ENCODE data around the gene FABP1. TPM values are rescaled to one million over a fixed set of nuclear protein-coding genes. Genes with fewer than 3 reads are reported as not detected.

The FABP1 gene
- total and polyA plus RNA-seq, 9 of the 15 experiments (the other 6 are each of a cell fraction or from before 2014, with no cell fraction given): 0.64 TPM; not detected in 8

GRCh38 chr2:88115825-88116518, 11.9 kb downstream of the FABP1 start:
- H3K9me1 ChIP-seq (ENCODE audit: control insufficient read depth, insufficient read depth, low read length): no peaks in the 10 kb centered on the region
- FAIRE-seq (no peak), DNase-seq (ENCODE audit: extremely low read depth in 1 of 4, low spot score in 3 of 4) (no peak), ATAC-seq (peak; percentile 35; the same call in 2 of the 3 replicates)
- ChIA-PET POLR2A (no interaction called here), CTCF (ENCODE audit: low intra/inter-chr PET ratio) (no interaction called here)
- H3K27ac ChIP-seq (ENCODE audit: extremely low read depth, low read depth, low read length): no peak overlapping the region
- BruUV-seq (replicated peaks): no TSS peak
- 4% methylated on average over 9 of the region's 10 CpGs for WGBS (ENCODE audit: insufficient coverage, low coverage, missing lambda C conversion rate)
- intact Hi-C loops (cut with micrococcal nuclease): no loop called here
- H3K4me3 ChIP-seq: no peak overlapping the region
- no peak overlapping the region for H2AFZ ChIP-seq (ENCODE audit: low read depth, low read length)
- H3K27me3 ChIP-seq (ENCODE audit: control insufficient read depth in 2 of 2, insufficient read depth in 2 of 2, low read length in 2 of 2): peaks cover 32 to 40% of the 10 kb centered on the region in 2 experiments
- H3K9me3 ChIP-seq (replicated peaks; ENCODE audit: control insufficient read depth, insufficient read depth, low read depth, low read length): no peaks in the 10 kb centered on the region
- no peaks in the 10 kb centered on the region for H3K4me1 ChIP-seq (replicated peaks in 1 of 2; ENCODE audit: control insufficient read depth in 2 of 2, insufficient read depth in 2 of 2, low read length in 2 of 2)
- H4K20me1 ChIP-seq (replicated peaks; ENCODE audit: control insufficient read depth, insufficient read depth, low read length): no peaks in the 10 kb centered on the region
- no peaks in the 10 kb centered on the region for H3K79me2 ChIP-seq (ENCODE audit: control insufficient read depth, insufficient read depth, low read length)
- no peak overlapping the region for H3K9ac ChIP-seq (ENCODE audit: insufficient read depth in 1 of 2, low read depth in 2 of 2, low read length in 2 of 2)
- H3K36me3 ChIP-seq (ENCODE audit: control insufficient read depth, insufficient read depth, low read length): no peaks in the 10 kb centered on the region
- TF ChIP-seq SRSF7 (optimal IDR thresholded peaks at IDR 0.05; ENCODE audit: low read depth, low read length) (no peak), ZNF316 (IDR thresholded peaks at IDR 0.05) (peak; percentile 32; the same call in 1 of the 2 replicates)
- in situ Hi-C loops (cut with MboI): no loop called here
- H3K4me2 ChIP-seq (ENCODE audit: insufficient read depth, low read length): no peak overlapping the region

GRCh38 chr2:88114889-88115288, 13.0 kb downstream of the FABP1 start:
- Histone ChIP-seq H3K9ac (ENCODE audit: insufficient read depth in 1 of 2, low read depth in 2 of 2, low read length in 2 of 2) (no peak overlapping the region), H4K20me1 (replicated peaks; ENCODE audit: control insufficient read depth, insufficient read depth, low read length) (no peaks in the 10 kb centered on the region), H3K4me3 (no peak overlapping the region), H3K36me3 (ENCODE audit: control insufficient read depth, insufficient read depth, low read length) (no peaks in the 10 kb centered on the region), H3K9me1 (ENCODE audit: control insufficient read depth, insufficient read depth, low read length) (no peaks in the 10 kb centered on the region), H3K9me3 (replicated peaks; ENCODE audit: control insufficient read depth, insufficient read depth, low read depth, low read length) (no peaks in the 10 kb centered on the region), H3K27ac (ENCODE audit: extremely low read depth, low read depth, low read length) (no peak overlapping the region), H3K4me2 (ENCODE audit: insufficient read depth, low read length) (no peak overlapping the region), H3K4me1 (replicated peaks in 1 of 2; ENCODE audit: control insufficient read depth in 2 of 2, insufficient read depth in 2 of 2, low read length in 2 of 2) (no peaks in the 10 kb centered on the region; a peak in 2 of 5 replicates), H3K79me2 (ENCODE audit: control insufficient read depth, insufficient read depth, low read length) (no peaks in the 10 kb centered on the region), H3K27me3 (ENCODE audit: control insufficient read depth in 2 of 2, insufficient read depth in 2 of 2, low read length in 2 of 2) (peaks cover 31 to 40% of the 10 kb centered on the region in 2 experiments), H2AFZ (ENCODE audit: low read depth, low read length) (no peak overlapping the region)
- FAIRE-seq (no peak), DNase-seq (ENCODE audit: extremely low read depth in 1 of 4, low spot score in 3 of 4) (no peak), ATAC-seq (no peak)
- ChIA-PET POLR2A (no interaction called here), CTCF (ENCODE audit: low intra/inter-chr PET ratio) (no interaction called here)
- TF ChIP-seq ARHGAP35 (IDR thresholded peaks at IDR 0.05; ENCODE audit: partially characterized antibody) (no peak), ZNF23 (CRISPR knock-in tag; IDR thresholded peaks at IDR 0.05) (no peak)
- intact Hi-C loops (cut with micrococcal nuclease) (no loop called here), in situ Hi-C loops (cut with MboI) (no loop called here)
- 1% methylated on average over 5 of the region's 5 CpGs for WGBS (ENCODE audit: insufficient coverage, low coverage, missing lambda C conversion rate)
- no TSS peak for BruUV-seq (replicated peaks)

Measured in K562 (cell line).